Epithelial cell of prostate (primary cell): Measurements from ENCODE around the gene DDX23.

Experiments used
- DNase-seq: peaks from one replicate; pipeline ENCODE4 v3.0.0-alpha.2; 2011; ENCODE audit warnings: low read depth, low spot score
- H3K27ac ChIP-seq: fragments of 450-650 bp; 2 replicates; pipeline ENCODE4 v1.5.1; 2017; ENCODE audit warnings: mild to moderate bottlenecking

The DDX23 gene

DNA sequence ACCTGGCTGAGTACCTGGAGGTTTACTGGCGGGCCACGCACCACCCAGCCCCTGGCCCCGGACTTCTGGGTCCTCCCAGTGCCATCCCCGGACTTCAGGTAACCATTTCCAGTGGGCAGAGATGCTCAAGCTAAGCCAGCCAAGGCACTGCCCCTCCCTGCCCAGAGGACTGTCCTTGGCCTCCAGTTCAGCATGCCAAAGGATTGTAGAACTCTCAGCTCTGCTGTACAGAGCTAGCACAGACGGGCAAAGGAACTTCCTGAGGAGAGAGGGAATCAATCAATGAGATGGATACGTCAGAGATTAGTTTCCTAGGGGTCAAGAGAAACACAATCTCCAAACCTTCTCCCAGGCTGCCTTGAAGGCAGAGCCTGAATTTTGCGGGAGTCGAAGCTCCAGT is 24.9 kb downstream of the DDX23 start:
- peak overlapping the region; percentile 40 for H3K27ac ChIP-seq
- DNase-seq: no peak

DNA sequence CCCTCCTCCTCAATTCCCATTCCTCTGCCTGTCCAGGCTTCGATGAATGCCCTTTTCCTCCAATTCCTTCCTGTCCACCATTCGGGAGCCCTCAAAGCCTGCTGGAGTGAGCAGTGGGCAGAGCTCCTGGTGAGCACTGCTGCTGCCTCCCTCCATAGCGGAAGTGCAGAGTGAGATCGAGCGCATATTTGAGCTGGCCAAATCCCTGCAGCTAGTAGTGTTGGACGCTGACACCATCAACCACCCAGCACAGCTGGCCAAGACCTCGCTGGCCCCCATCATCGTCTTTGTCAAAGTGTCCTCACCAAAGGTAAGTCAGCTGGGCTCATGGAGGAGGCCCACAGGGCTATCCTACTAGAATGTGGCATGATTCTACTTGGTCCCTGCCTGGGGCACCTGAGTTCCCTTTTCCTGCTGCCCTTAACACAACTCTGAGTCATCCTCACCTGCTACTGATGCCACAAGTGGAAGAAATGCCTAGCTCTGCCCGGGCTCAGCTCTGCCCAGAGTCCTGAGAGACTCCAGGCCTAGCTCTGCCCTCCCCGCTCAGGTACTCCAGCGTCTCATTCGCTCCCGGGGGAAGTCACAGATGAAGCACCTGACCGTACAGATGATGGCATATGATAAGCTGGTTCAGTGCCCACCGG is 25.6 kb downstream of the DDX23 start:
- peak; percentile 56 for DNase-seq
- peak overlapping the region; percentile 40 for H3K27ac ChIP-seq

DNA sequence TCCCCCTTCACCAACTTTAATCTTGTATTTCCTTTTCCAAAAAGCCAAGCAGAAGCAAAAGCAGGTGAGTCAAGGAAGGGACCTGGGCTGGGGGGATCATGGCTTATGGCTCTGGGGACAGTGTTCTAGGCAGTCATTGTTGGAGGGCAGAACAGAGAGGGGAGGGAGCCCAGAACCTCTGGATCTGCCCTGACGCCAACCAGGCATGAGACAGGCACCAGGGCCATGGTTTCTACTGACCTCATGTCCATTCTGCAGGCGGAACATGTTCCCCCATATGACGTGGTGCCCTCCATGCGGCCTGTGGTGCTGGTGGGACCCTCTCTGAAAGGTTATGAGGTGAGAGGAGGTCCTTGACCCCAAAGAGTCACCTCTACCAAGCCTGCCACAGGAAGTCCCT is 27.1 kb downstream of the DDX23 start:
- DNase-seq: no peak
- no peak overlapping the region for H3K27ac ChIP-seq

DNA sequence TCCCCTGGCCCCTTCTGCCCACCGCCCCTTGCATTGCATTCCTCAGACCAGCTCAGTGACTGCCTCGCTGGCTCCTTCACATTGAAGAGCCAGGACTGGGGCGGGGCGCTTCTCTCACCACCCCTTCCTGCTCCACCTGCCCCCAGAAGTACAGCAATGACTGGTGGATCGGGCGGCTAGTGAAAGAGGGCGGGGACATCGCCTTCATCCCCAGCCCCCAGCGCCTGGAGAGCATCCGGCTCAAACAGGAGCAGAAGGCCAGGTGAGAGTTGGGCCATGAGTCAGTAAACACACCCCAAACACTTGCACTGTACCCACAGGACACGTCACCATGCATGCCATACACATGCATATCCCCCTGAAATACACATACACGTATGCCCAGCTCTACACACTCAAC is 27.9 kb downstream of the DDX23 start:
- no peak overlapping the region for H3K27ac ChIP-seq
- DNase-seq: no peak

DNA sequence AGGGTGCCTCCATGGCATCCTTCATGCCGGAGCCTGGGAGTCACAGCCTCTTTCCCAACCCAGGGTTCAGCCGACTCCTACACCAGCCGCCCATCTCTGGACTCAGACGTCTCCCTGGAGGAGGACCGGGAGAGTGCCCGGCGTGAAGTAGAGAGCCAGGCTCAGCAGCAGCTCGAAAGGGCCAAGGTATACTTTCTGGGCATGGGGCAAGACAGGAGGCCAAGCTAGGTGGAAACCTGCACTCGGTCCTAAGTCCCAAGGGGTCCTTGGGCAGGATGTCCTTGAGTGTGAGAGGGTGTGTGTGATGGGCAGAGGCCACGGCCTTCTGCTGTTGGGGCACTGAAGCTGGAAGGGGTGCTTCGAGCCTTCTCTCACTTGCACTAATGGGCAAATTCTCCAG is 28.7 kb downstream of the DDX23 start:
- DNase-seq: no peak
- H3K27ac ChIP-seq: no peak overlapping the region

DNA sequence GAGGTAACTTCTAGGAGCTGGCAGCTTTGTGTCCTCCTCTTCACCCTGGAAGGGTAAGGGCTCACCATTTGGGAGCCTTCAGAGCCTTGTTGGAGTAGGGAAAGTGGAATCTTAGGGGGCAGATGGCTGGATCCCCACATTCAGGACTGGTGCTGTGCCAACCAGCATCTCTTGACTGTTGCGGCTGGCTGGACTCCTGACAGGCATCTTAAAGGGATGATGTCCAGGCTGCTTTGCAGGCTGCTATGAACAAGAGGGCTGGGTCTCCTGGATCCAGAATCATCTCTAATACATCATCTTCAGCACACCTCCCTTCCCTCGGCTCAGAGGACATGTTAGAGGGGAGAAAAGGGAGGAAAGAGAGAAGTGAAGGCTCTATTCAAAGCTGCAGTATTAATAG is 29.3 kb downstream of the DDX23 start:
- no peak overlapping the region for H3K27ac ChIP-seq
- DNase-seq: no peak

DNA sequence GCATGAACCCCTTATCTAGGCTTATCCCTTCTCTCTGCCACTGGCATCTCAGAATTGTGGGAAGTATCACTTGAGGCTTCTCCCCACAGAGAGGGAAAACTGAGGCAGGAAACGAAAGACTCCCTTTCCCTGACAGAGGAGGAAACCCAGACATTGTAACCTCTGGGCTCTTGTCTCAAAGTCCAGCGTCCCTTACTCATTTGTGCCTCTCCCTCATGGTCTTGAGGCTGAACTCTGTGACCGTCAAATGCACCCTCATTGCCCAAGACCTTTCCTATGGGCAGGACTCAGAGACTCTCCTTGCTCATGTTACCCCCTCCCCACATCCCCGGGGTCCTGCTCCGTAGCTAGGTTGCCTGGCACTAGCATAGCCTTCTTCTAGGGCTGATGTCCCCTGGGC is 29.8 kb downstream of the DDX23 start:
- no peak for DNase-seq
- no peak overlapping the region for H3K27ac ChIP-seq

DNA sequence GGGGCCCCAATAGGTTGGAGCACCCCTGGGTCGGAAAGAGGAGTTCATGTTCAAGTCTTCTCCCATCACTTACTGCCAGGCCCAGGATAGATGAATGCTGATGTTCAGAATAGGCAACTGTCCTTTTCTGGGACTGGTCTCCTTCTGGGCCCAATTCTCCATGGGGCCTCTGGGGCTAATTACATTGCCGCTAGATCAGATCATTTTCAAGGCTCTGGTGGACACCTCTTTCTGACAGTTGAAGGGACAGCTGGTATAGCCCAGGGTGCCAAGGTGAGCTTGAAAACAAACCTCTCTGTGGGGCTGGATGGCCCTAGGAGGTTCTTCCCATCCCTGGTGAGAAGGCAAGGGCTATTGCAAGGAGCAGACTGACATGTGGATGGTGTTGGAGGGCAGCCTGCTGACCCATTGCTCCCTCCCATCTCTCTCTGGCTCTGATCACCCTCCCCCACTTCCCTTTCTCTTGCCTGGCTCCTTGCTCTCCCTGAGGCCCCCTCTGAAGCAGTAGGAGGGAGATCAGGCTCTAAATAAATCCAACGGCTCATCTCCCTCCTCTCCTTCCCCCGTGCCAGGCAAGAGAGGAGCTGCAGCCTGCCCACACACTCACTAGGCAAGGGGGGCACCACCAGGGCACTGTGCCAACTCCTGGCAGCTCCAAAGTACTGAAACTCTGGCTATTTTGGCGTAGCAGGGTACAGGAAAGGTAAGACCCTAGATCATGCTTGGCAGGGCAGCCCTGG is 31.8 kb downstream of the DDX23 start:
- DNase-seq: no peak
- H3K27ac ChIP-seq: no peak overlapping the region

DNA sequence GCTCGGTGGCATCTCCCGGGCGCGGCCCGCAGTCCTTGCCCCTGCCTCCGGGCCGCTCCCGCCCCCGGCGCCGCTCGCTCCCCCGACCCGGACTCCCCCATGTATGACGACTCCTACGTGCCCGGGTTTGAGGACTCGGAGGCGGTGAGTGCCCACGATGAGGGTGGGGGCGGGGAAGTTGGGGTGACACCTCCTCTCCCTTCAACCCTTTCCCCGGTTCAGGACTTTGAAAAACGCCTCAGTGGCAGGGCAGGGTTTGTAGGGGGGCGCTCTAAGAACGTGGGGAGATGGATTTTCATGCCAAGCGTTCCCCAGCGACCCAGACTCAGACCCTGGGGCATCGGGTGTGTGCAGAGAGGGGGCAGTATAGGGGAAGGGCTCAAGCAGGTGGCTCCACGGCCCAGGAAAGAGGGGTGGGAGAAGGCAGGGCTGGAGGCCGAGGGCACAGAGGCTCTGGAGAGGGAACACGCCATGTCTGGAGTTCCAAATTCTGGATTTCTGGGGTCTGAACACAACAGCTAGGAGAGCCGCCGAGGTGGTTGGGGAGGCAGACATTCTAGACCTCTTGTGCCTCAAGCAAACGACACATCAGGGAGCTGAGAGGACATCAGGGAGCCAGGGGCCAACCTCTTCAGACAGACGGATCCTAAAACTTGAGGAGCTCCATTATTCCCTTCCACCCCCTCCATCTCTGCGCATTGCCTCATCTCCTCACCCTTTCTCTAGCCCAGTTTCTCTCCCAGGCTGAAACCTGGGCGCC is 33.0 kb downstream of the DDX23 start:
- H3K27ac ChIP-seq: no peak overlapping the region

DNA sequence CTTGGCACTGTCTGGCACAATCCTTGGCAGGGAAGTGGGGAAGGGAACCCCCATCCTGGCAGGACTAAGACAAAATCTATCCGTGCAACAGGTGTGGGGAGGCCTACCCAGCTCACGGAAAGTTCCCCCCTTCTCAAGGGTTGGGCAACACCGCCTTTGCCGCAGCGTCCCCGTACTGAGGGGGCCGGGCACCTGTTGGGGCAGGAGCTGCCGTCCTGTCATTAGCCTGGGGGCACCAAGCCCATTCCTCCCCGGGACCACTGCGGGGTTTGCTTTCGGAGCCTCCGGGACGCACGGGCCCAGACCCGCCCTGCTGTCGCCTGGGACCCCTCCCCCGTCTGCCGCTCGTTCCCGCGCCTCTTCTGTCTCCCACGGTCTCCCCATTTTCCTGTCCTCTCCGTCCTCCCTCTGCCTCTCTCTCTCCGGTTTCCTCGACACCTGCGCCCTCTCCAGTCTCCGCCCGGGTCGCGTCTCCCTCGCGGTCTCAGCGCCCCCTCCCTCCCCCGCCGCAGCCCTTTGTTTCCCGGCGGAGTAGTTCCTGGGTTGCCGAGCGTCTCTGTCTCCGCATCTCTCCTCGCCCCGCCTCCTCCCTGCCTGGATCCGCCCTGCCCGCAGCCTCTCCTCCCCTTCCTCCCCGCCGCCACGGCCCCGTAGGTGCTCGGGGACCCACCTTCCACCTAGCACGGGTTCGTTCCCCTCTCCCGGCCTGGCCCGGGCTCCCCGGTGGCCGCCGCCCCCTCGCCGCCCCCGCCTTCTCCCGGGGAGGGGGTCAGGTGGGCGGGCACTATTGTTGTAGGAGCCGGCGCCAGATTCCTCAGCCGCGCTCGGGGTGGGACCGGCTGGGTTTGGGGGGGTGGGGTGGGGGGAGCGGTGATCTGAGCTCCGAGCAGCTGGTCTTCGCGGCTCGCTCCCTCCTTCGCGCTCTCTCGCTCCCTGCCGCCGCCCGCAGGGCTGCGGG is 33.8 kb downstream of the DDX23 start, which contains the start of gene CACNB3:
TSS of gene CACNB3 (plus strand) at position 624 of the 958 bp plus-strand sequence. CDS start 434 bp downstream, outside the sequence.
- no peak within 1 kb of the TSS for H3K27ac ChIP-seq
- no peak for DNase-seq

More for the DNA sequence above, 33.0 kb downstream of the DDX23 start:
- no peak for DNase-seq

DNA sequence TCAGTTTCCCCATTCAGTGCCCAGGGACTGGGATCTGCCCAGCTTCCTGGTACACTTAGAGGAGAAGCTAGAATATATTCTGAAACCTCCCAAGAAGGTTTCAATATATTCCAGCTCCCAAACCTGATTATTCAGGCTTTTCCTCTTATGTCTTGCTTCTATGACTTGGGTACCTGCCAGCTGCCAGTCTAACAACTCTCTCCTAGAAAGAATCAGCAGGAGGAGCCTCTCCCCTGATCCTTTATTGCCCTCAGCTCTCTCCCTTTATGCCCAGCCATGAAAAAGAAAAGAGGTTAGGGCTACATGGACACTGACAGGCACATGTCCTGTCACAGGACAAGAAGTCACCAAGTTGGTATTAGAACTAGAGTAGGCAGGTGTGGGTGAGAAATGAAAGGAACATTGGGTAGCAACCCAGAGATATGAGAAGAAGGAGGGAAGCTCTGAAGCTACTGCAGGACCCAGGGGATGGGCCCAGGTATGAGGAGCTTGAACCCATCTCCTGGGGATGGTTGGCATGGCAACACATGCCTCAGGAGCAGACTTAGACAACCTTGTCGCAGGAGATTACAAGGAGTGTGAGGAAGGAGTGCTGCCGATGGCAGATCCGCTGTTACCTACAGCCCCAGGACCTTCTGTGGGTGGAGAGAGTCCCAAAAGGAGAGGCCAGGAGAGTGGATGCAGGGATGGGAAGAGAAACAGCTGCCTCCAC is 35.7 kb downstream of the DDX23 start:
- H3K27ac ChIP-seq: no peak overlapping the region
- no peak for DNase-seq

DNA sequence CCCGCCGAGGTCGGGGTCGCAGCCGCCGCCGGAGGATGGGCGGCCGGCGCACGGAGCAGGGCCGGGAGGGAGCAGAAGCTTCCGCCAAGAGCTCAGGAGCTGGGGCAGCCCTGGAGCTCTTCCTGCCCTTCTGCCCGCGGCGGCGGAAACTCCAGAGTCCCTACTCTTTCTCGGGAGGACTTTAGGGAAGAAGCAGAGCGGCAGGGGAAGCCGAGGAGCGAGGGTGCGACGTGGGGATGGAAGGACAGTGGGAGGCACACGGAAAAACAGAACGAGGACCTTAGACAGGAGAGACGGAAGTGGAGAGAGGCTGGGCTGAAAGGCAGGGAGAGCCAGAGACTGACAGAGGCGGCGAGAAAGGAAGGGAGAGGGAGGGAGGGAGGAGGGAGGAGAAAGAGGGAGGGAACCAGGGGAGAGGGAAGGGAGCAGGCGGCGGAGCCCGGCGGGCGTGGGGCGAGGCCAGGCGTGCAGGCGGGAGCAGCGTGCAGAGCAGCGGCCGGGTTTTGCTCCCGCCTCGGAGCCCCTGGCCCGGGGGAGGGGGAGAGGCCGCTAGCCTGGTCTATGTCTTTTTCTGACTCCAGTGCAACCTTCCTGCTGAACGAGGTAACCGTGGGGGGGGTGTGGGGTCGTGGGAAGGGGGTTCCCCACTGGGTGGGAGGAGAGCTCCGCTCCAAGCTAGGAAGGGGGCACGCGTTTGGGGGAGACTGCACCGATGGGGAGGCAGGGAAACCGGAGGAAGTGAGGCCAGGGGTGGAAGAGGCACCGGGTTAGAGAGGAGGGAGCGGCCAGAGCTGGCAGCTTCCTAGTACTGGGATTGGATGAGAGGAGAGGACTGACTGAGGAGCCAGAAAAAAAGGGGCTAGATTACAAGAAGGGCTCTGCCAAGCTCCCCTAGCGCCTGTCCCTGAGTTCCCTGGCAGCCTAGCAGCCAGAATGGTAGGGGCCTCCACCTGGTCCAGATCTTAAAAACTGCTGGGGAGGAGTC is 36.5 kb downstream of the DDX23 start:
- peak overlapping the region; percentile 80 for H3K27ac ChIP-seq
- no peak for DNase-seq

DNA sequence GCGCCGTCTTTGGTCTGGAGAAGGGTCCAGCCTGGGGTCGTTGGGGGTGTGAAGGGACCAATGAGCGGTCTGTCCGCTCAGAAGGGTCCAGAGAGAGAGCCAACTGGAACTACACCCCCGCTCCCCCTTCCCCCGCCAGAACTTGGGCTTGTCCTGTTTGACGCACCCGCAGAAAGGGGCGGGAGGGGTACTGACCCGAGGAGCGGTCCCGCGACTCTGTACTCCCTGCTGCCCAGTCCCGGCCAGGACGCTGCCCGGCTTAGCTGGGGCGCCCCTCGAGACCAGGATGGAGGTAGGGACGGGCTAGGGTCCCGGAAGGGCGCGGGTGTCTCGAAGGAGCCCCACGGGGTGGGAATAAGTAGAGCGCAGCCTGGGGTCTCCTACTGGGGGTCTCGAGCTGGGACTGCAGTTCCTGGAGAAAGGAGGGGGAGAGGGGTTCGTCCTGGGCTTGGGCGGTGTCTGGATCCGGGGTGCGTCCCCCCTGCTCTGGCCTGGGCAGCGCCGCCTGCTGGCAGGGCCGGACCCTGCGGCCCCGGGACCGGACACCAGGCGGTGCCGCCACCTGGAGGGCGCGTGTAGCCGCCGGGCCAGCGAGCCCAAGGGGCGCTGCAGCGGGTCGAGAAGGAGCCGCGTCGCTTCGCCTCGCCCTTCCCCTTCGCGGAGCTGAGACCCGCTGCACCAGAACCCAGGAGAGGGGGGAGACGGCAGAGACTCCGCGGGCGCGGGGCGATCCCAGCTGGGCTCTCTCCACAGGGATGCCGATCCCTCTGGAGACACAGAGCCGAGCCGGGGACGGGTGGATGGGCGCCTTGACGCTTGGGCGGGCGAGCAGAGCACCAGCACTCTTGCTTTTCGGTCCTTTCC is 37.5 kb downstream of the DDX23 start:
- no peak for DNase-seq
- peak overlapping the region; percentile 80 for H3K27ac ChIP-seq

DNA sequence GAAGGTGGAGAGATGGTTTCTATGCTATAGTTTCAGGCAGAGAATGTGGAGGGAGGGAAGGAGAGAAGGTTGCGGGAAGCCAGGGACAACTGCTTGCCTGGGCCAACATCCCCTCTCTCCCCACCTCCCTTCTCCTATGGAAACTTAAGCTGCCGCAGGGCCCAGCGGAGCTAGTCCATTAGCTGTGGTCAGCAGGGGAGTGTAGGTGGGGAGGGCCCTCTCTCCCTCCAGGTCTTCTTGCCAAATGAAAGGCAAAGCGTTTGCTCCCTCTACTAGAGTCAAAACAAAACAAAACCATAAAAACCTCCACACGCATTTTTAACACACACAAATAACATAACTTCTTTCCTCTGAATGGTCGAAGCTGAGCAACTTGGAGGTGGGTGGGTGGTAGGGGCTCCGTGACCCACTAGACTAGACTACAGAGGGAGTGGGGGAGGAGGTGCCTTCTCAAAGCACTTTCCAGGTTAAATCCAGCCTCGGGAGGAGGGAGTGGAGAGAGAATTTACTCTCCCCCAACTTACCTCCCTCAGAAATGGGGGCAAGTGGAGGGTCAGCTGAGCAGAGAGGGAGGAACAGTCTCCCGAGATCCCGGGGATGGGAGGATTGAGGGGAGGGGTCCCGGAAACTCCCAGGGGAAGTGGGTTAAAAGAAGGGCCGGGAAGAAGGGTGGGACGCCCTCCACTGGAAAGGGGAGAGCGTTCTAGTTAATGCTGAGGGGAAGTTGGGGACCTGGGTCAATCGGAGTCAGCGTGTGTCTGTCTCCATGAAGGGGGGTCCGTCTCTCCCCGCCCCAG is 38.3 kb downstream of the DDX23 start:
- no peak for DNase-seq
- peak overlapping the region; percentile 80 for H3K27ac ChIP-seq

DNA sequence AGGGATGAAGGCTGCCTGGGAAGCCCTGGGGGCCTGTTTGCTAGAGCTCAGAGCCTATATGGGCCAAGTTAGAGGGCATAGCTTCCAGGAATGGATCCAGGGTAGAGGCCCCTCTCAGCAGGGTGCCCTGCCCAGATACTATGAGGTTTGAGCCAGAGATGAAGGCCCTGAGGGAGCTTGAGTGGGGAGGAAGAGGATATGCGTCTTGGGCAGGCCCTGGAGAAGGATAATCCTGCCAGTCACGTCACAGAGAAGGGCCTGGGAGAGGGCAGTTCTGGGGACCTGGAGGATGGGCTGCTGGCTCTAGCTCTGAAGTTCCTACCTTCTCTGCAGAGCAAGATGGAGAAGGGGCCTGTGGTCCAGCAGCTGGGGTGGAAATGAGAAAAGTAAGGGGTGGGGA is 39.6 kb downstream of the DDX23 start:
- H3K27ac ChIP-seq: no peak overlapping the region
- DNase-seq: no peak

DNA sequence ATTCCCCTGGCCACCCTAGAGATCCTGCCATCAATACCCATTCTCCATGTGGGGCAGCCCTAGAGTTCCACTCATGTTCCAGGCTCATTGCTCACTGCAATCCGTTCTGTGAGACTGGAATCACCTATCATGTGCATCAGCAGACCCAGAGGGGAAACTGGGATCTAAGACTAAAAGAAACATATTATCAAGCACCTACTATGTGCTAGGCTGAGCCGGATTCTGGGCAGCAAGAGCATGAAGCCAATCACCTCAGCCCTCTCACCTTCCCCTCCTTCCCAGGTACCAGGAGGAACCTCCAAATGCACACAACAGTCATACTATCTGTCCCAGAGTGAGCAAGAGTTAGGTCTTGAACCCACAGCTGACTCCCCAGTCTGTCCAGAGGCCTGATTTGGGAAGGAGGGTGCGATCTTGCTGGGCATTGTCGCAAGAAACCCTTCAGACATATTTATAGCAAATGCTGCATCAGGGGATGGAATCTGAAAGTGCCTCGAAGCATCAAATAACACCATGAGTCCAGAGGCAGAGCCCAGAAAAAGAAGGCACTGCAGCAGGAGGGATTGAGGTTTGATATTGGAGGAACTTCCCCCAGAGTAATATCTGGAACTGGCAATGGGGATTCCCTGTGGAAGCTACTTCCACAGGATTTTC is 40.4 kb downstream of the DDX23 start:
- H3K27ac ChIP-seq: no peak overlapping the region
- no peak for DNase-seq
